ENCODE measurements around the gene KCNK3.

DNA sequence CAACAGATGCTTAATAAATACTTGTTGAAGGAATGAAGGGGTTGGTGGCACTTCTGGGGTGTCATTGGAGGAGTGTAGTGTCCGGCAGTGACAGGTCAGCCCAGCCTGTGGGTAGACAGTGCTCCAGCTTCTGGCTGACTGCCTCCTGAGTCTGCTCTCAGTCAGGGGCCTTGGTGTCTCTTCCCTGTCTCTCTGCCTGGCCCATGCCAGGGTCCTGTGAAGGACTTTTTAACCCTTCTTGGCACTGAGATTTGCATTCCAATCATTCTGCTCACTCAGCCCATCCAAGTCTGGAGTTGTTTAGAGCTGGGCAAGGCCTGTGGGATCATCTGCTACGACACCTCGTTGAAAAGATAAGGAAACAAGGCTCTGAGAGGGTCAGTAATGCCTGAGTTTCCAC is 1.4 kb upstream of the KCNK3 start:
- TF ChIP-seq, protein P1, sequence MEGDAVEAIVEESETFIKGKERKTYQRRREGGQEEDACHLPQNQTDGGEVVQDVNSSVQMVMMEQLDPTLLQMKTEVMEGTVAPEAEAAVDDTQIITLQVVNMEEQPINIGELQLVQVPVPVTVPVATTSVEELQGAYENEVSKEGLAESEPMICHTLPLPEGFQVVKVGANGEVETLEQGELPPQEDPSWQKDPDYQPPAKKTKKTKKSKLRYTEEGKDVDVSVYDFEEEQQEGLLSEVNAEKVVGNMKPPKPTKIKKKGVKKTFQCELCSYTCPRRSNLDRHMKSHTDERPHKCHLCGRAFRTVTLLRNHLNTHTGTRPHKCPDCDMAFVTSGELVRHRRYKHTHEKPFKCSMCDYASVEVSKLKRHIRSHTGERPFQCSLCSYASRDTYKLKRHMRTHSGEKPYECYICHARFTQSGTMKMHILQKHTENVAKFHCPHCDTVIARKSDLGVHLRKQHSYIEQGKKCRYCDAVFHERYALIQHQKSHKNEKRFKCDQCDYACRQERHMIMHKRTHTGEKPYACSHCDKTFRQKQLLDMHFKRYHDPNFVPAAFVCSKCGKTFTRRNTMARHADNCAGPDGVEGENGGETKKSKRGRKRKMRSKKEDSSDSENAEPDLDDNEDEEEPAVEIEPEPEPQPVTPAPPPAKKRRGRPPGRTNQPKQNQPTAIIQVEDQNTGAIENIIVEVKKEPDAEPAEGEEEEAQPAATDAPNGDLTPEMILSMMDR (IDR thresholded peaks at IDR 0.05): no peak
- TF ChIP-seq POLR2A (IDR thresholded peaks at IDR 0.05): no peak
